NCI-H128 (cell line): ENCODE measurements around the gene WASF1.
"Not testable (repeated sequence)": the region's sequence is repeated elsewhere in the genome, so short reads cannot be mapped to it uniquely, and the experiment has no call there.

Experiments
- DNase-seq: peaks from one replicate; lab custom pipeline; 2025; ENCODE audit not compliant: unreplicated experiment; lab: John Stamatoyannopoulos, UW

Gene WASF1

DNA sequence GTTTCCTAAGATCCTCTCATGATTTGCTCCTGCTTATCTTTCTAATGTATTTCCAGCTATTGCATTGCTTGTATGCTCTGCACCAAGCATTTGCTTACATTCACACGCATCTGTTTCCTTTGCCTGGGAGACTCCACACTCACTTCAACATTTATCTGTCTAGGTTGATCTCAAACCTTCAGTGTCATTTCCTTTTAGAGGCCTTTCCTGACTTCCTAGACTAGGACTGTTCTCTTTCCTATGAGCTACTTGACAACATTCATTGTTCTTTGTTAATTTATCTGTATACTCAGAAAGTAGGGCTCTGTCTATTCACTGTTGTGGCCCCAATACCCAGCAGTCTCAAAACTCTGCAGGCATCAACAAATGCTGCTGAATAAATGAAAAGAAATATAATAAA lies 84.4 kb downstream of the WASF1 start:
- DNase-seq = no peak

- no peak for DNase-seq
Measured at GRCh38 chr6:110093981-110094380, 85.5 kb downstream of the WASF1 start.

DNA sequence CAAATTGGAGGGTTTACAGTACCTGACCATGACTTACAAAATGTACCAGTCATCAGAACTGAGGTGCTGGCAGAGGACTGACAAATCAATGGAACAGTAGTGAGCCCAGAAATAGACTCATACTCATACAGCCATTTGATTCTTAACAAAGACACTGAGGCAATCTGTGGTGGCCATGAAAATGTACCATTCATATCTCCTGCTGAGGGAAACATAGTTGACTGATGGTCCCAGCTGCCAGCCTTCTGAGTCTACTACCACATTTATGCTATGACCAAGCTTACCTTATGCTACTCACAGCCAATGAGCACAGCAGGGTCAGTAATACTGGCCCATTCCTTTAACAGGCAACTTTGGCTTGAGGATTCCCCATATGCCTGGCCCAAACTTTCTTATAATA lies 88.6 kb downstream of the WASF1 start:
- no peak for DNase-seq

DNA sequence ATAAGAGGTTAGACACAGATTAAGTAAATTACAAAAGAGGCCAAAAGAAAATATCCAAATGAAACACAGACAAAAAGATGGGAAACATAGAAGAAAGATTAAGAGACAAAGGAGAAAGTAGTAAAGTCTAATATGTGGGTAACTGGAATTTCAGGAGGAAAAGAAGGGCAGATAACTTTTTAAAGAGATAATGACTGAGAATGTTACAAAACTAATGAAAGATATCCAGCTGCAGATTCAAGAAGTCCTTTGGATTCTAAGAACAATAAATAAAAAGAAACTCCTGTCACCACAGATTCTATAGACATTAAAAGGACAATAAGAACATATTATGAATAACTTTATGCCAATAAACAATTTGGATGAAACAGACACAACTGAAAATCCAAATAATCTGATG lies 90.1 kb downstream of the WASF1 start:
- DNase-seq = no peak

- DNase-seq = no peak
Measured at GRCh38 chr6:110085285-110085684, 94.2 kb downstream of the WASF1 start.

- no peak for DNase-seq
Measured at GRCh38 chr6:110083875-110084585, 95.4 kb downstream of the WASF1 start.

DNA sequence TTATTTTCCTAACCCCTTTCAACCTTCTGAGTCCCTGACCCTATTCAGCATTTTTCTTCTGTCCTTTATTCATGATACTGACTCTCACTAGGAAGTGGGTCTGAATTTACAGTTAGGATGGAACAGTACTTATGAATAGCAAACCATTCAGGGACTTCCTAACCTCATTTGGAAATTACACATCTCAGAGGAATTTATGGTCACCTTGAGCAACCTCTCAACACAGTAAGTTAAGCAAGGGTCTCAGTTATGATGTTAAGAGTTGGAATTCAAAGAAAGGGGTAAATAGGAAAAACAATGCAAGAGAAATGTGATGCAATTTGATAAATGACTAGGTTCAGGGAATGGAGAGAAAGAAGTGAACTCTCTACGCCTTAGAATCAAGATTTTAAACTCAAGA lies 104.1 kb downstream of the WASF1 start:
- no peak for DNase-seq

GRCh38 chr6:110073474-110073873 lies 106.0 kb downstream of the WASF1 start:
- not testable (repeated sequence) for DNase-seq

DNA sequence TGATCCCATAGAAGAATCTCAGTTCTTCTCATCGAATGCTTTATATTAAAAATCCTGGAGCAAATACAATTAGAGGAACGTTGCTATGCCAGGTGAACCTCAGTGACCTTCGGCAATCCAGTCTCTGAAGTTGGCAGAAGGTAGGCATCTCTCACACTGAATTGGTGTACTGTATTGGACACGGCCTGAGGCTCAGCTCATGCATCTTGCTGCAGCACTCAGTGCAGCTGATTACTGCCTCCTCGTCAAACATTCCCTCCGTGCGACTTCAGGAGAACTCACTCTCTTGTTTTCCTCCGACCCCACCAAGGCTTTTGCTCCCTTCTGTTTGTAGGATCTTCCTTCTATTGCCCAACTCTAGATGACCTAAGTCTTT lies 110.9 kb downstream of the WASF1 start:
- DNase-seq = no peak

GRCh38 chr6:110067837-110068591 lies 111.5 kb downstream of the WASF1 start:
- DNase-seq = no peak

DNA sequence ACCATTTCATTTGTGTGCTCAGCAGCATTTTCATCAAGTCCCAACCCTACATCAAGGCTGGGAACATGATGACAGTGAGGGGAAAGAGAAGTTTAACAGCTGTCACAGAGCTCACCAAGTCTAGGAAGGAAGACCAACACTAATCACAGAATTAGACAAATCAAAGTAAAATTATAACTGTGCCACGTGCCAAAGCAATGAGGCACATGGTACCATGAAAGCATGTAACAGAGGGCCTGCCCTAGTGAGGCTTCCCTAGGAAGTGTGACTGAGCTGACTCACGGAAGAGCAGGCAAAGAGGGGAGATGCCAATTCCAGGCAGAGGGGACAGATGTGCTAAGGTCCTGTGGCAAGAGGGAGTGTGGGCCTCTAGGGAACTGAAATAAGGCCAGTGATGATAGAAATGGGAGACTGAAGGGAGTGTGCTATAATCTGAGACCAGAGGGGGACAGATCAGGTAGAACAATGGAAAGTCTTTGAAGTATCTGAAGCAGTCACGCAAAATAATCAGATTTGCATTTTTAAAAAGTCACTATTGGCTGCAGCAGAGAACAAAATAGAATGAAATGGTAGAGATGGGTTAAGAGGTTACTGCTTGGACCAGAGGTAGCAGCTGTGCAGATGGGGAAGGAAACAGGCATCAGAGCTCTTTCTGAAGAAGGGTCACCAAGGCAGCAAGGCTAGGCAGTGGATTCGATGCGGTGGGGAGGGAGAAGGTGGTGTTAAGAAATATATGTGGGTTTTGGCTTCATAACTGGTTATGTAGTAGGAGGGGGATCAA lies 114.5 kb downstream of the WASF1 start:
- DNase-seq = no peak

- DNase-seq = no peak
Measured at GRCh38 chr6:110063594-110064263, 115.7 kb downstream of the WASF1 start.

GRCh38 chr6:110055387-110055735 lies 124.1 kb downstream of the WASF1 start:
- DNase-seq = no peak

- no peak for DNase-seq
Measured at GRCh38 chr6:110054664-110055386, 124.6 kb downstream of the WASF1 start.

DNA sequence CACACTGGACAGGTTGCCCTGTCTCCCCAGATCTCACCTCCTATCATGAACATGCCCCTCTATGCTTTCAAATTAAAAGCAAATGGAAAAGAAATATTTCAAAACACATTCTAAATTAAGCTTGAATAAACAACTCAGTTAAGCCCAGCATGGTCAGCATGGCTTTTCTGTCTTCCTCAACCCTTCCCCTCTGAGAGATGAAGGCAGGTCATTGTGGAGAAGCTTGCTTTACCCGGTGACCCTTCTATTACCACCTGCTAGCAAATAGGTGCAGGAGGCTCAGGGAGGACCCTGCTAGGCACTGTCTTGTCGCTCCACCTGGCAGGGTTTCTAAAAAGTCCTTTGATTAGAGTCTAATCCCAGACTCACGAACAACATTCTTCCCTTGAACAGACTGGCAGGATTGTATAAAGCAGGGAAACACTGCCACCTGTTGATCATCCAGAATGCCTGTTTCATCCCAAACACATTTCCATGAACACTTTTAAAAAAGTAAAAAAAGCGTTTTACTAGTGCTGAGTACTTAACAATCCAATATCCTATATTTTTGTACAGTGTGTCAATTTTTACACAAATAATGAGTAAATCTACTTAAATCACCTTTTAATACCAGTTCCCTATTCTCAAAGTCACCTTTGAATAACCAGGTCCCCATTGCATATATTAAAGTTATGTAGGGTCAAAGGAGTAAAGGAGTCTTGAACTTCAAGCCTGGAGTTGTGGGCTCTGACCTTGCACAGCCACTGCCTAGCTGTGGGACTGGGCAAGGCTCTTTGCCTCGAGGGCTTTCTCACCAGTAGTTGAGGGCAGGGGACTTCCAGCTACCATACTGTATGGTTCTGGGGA lies 125.9 kb downstream of the WASF1 start:
- no peak for DNase-seq

- DNase-seq = no peak
Measured at GRCh38 chr6:110050440-110050813, 129.0 kb downstream of the WASF1 start.
